Liver (tissue), 3 donors: ENCODE results near the gene LRTM1.

Source experiments
- FOXA1 ChIP-seq: IDR thresholded peaks from 2 replicates; pipeline ENCODE4 v1.6.1; 2016; ENCODE audit warnings: antibody characterized with exemption
- GABPA ChIP-seq, 2 donors: IDR thresholded peaks in 1 of 2; conservative IDR thresholded peaks in 1 of 2; 2 replicates each; pipeline ENCODE4 v1.6.1; 2016; ENCODE audit warnings: antibody characterized with exemption in 2 of 2, mild to moderate bottlenecking in 1 of 2, moderate library complexity in 1 of 2
- RAD21 ChIP-seq, 2 donors: IDR thresholded peaks; 2 replicates each; pipeline ENCODE4 v1.6.1; 2016; ENCODE audit warnings: antibody characterized with exemption in 2 of 2, mild to moderate bottlenecking in 2 of 2
- RXRA ChIP-seq, 2 donors: IDR thresholded peaks; 2 replicates each; pipeline ENCODE4 v1.6.1; 2017 to 2018; ENCODE audit warnings: antibody characterized with exemption in 2 of 2, mild to moderate bottlenecking in 1 of 2
- TAF1 ChIP-seq: conservative IDR thresholded peaks from 2 replicates; pipeline ENCODE4 v1.6.1; 2016; ENCODE audit warnings: antibody characterized with exemption, mild to moderate bottlenecking
- YY1 ChIP-seq: IDR thresholded peaks from 2 replicates; pipeline ENCODE4 v1.6.1; 2016; ENCODE audit warnings: antibody characterized with exemption, mild to moderate bottlenecking
- TF ChIP-seq, protein P1 (sequence below): fragments of 150-350 bp; IDR thresholded peaks from 2 replicates; pipeline ENCODE4 v1.5.1; 2017; ENCODE audit warnings: improper control_type of control experiment, low read depth, low read length; ENCODE audit not compliant: missing input control
- TF ChIP-seq, protein P2 (sequence below): IDR thresholded peaks from 2 replicates; pipeline ENCODE4 v1.6.1; 2016; ENCODE audit warnings: antibody characterized with exemption
- TF ChIP-seq, protein P3 (sequence below): IDR thresholded peaks from 2 replicates; pipeline ENCODE4 v1.6.1; 2016; ENCODE audit warnings: antibody characterized with exemption
- TF ChIP-seq, protein P4 (sequence below): IDR thresholded peaks from 2 replicates; pipeline ENCODE4 v1.6.1; 2016; ENCODE audit warnings: antibody characterized with exemption
- donor health status: healthy.
- donor health status: healthy.

DNA sequence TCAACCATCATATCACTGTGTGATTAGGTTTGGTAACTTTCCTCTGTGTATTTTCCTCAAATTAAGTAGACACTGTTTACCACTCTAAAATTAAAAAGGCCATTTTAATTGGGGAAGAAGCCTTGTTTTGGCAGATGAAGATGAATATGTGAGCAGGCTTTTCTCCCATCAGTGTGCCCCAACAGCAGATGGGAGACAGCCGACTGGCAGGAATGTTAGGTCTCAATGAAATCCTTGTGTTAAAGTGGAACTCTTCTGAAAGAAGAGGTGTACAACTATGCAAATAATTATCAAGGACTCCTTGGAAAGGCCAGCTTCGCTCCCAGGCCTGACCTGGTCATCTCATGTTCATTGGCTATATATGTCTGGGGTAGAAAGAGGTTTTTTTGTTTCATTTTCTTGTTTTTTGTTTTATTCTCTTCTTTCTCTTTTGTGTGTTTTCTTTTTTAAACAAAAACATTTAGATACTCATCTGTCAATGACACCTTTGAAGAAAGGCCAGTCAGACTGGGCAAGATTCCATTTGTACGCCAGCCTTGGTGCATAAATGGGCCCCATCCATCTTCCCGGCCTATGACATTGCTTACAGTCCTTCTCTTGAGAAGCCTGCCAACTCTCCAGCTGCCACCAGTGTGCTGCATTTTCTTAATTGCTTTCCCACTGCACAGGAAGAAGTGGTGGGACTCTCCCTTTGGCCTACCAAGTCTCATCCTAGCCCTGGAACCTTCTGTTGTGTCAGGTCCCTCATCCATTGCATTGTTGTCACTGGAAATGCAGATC, 25.8 kb downstream of the LRTM1 start:
- TF ChIP-seq, protein P1, sequence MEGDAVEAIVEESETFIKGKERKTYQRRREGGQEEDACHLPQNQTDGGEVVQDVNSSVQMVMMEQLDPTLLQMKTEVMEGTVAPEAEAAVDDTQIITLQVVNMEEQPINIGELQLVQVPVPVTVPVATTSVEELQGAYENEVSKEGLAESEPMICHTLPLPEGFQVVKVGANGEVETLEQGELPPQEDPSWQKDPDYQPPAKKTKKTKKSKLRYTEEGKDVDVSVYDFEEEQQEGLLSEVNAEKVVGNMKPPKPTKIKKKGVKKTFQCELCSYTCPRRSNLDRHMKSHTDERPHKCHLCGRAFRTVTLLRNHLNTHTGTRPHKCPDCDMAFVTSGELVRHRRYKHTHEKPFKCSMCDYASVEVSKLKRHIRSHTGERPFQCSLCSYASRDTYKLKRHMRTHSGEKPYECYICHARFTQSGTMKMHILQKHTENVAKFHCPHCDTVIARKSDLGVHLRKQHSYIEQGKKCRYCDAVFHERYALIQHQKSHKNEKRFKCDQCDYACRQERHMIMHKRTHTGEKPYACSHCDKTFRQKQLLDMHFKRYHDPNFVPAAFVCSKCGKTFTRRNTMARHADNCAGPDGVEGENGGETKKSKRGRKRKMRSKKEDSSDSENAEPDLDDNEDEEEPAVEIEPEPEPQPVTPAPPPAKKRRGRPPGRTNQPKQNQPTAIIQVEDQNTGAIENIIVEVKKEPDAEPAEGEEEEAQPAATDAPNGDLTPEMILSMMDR, result no peak
- TF ChIP-seq TAF1 (no peak), GABPA (IDR thresholded peaks at IDR 0.05 in 1 of 2, conservative IDR thresholded peaks at IDR 0.05 in 1 of 2) (no peak), RAD21 (IDR thresholded peaks at IDR 0.05) (no peak), RXRA (IDR thresholded peaks at IDR 0.05) (no peak), YY1 (no peak), FOXA1 (no peak)
- TF ChIP-seq, protein P2, sequence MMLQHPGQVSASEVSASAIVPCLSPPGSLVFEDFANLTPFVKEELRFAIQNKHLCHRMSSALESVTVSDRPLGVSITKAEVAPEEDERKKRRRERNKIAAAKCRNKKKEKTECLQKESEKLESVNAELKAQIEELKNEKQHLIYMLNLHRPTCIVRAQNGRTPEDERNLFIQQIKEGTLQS, result no peak
- TF ChIP-seq, protein P3, sequence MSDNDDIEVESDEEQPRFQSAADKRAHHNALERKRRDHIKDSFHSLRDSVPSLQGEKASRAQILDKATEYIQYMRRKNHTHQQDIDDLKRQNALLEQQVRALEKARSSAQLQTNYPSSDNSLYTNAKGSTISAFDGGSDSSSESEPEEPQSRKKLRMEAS, result no peak
- TF ChIP-seq, protein P4, sequence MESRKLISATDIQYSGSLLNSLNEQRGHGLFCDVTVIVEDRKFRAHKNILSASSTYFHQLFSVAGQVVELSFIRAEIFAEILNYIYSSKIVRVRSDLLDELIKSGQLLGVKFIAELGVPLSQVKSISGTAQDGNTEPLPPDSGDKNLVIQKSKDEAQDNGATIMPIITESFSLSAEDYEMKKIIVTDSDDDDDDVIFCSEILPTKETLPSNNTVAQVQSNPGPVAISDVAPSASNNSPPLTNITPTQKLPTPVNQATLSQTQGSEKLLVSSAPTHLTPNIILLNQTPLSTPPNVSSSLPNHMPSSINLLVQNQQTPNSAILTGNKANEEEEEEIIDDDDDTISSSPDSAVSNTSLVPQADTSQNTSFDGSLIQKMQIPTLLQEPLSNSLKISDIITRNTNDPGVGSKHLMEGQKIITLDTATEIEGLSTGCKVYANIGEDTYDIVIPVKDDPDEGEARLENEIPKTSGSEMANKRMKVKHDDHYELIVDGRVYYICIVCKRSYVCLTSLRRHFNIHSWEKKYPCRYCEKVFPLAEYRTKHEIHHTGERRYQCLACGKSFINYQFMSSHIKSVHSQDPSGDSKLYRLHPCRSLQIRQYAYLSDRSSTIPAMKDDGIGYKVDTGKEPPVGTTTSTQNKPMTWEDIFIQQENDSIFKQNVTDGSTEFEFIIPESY, result no peak
